Hepatocyte (in vitro differentiated cells): ENCODE data around the gene TRMT44.

Experiments used
- EZH2 ChIP-seq: fragments of 200-600 bp; sonication (generic); IDR thresholded peaks from 2 replicates; pipeline ENCODE4 v1.6.1; 2016; ENCODE audit warnings: antibody characterized with exemption, mild to moderate bottlenecking, borderline replicate concordance
- TF ChIP-seq, protein P1 (sequence below): fragments of 200-600 bp; sonication (generic); IDR thresholded peaks from 2 replicates; pipeline ENCODE4 v1.5.1; 2016; ENCODE audit warnings: antibody characterized with exemption, mild to moderate bottlenecking; ENCODE audit not compliant: poor library complexity

DNA sequence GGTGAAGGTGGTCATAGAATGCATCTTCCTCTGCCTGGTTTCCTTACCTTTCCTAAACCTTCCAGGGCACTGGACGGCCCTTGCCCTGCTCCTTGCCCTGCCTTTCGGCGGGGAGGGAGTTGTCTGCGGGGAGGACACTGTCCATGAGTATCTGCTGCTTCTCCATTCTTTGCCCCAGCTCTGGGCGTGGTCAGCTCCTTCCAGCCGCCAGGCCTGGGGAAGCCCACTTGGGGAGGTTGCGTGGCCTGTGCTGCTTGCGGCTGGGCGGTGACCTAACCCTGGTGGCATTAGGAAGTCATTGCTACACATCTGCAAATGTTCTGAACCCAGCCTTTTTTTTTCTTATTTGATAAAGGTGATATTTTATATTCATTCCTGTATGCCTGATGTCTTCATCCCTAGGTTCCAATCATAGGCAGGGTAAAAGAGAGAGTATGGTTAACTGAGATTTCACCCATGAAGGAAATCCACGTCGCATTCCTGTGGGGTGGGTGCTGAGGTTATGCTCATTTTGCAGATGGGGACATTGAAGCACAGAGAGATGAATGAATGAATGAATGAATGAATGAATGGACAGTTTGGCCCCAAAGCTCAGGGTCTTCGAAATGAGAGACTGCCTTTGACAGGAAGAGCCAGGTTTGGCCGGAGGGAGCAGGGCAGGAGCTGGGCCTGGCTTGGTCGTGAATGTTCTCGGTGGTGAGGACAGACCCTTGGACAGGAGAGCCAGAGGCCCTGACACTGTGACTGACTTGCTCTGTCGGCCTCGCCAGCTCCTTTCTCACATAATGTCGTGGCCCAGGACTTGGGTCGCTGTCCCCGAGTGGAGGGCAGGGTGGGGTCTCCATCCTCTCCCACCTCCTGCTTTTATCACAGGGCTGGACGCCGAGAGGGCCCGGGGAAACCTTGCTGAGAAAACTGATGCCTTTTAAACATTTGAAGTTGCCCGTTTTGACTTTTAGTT, 81.9 kb downstream of the TRMT44 start:
- TF ChIP-seq, protein P1, sequence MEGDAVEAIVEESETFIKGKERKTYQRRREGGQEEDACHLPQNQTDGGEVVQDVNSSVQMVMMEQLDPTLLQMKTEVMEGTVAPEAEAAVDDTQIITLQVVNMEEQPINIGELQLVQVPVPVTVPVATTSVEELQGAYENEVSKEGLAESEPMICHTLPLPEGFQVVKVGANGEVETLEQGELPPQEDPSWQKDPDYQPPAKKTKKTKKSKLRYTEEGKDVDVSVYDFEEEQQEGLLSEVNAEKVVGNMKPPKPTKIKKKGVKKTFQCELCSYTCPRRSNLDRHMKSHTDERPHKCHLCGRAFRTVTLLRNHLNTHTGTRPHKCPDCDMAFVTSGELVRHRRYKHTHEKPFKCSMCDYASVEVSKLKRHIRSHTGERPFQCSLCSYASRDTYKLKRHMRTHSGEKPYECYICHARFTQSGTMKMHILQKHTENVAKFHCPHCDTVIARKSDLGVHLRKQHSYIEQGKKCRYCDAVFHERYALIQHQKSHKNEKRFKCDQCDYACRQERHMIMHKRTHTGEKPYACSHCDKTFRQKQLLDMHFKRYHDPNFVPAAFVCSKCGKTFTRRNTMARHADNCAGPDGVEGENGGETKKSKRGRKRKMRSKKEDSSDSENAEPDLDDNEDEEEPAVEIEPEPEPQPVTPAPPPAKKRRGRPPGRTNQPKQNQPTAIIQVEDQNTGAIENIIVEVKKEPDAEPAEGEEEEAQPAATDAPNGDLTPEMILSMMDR, result no peak
- no peak for TF ChIP-seq EZH2
